HG02588 (cell line): ENCODE results near the gene ZIC5.
"Not testable (repeated sequence)": the region's sequence is repeated elsewhere in the genome, so short reads cannot be mapped to it uniquely, and the experiment has no call there.

Experiments used
- ATAC-seq: cut with Tn5 transposase; IDR thresholded peaks from one replicate; pipeline ENCODE4 v1.9.1; 2021; ENCODE audit warnings: mild to moderate bottlenecking, moderate library complexity; ENCODE audit not compliant: unreplicated experiment

Gene ZIC5

GRCh38 chr13:99961636-99962035 is 9.9 kb downstream of the ZIC5 start:
- no peak for ATAC-seq

- no peak for ATAC-seq
Measured at GRCh38 chr13:99960663-99961311, 10.8 kb downstream of the ZIC5 start.

GRCh38 chr13:99959540-99960230 is 11.9 kb downstream of the ZIC5 start:
- ATAC-seq: no peak

- ATAC-seq: no peak
Measured at GRCh38 chr13:99959127-99959539, 12.4 kb downstream of the ZIC5 start.

- no peak for ATAC-seq
Measured at GRCh38 chr13:99958406-99959126, 13.0 kb downstream of the ZIC5 start.

GRCh38 chr13:99956473-99957349 is 14.9 kb downstream of the ZIC5 start:
- ATAC-seq: no peak

GRCh38 chr13:99955747-99956472 is 15.7 kb downstream of the ZIC5 start:
- ATAC-seq: no peak

- ATAC-seq: no peak
Measured at GRCh38 chr13:99955107-99955746, 16.3 kb downstream of the ZIC5 start.

- ATAC-seq: no peak
Measured at GRCh38 chr13:99953138-99953755, 18.3 kb downstream of the ZIC5 start.

GRCh38 chr13:99951666-99952065 is 19.9 kb downstream of the ZIC5 start:
- not testable (repeated sequence) for ATAC-seq

GRCh38 chr13:99949679-99950413 is 21.7 kb downstream of the ZIC5 start:
- no peak for ATAC-seq

GRCh38 chr13:99948907-99949678 is 22.5 kb downstream of the ZIC5 start:
- ATAC-seq: no peak

- ATAC-seq: no peak
Measured at GRCh38 chr13:99948411-99948810, 23.2 kb downstream of the ZIC5 start.

GRCh38 chr13:99947666-99948065 is 23.9 kb downstream of the ZIC5 start:
- no peak for ATAC-seq

GRCh38 chr13:99945515-99945914 is 26.1 kb downstream of the ZIC5 start:
- ATAC-seq: not testable (repeated sequence)

- ATAC-seq: no peak
Measured at GRCh38 chr13:99944606-99945005, 27.0 kb downstream of the ZIC5 start.

- no peak for ATAC-seq
Measured at GRCh38 chr13:99944102-99944501, 27.5 kb downstream of the ZIC5 start.

- no peak for ATAC-seq
Measured at GRCh38 chr13:99941911-99942310, 29.7 kb downstream of the ZIC5 start.
